ENCODE measurements around the gene PDZD2.
"Not testable (repeated sequence)": the region's sequence is repeated elsewhere in the genome, so short reads cannot be mapped to it uniquely, and the experiment has no call there.

Gene PDZD2

DNA sequence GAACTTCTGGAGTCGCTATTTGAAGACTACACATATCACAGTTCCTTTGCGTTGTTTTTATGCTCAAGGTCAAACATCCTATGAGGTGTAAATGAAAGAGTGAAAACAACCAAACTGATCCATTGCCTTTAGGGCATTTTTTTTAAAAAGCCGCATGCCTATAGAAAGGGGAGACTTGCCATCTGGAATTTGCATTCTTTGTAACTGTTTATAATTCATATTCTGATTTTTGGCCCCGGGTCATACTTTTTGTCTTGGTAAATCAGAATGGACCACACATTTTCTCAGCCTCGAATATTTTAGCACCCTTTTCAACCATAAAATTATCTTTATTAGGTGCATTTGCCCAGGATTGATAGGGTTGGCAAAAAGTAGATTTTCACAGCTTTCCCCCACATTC lies 347.2 kb downstream of the PDZD2 start:
- DNase-seq, result no peak

DNA sequence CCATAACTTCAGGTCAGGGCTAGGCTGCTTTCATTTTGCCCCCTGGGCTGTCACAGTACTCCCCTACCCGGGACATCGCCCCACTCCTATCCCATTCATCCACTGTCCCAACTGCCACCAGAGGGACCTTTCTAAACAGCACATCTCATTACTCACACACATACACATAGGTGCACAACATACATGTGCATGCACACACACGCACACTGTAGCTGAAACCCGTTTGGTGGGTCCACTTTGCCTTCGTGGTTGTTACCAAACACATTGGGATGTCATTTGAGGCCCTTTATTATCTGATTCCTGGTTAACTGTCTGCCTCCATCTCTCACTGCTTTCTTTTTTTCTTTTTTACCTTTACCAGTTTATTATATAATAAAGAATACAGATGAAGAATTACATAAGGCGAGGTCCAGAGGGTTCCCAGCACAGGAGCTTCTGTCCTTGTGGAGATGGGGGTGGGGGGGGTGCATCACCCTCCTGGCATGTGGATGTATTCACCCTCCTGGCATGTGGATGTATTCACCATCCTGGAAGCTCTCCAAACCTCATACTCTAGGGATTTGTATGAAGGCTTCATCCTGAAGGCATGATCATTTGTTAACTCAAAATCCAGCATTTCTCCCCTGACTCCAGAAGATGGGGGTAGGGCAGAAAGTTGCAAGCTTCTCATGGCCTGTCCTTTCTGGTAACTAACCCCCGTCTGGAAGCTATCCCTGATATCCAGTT lies 349.2 kb downstream of the PDZD2 start:
- no peak for DNase-seq

DNA sequence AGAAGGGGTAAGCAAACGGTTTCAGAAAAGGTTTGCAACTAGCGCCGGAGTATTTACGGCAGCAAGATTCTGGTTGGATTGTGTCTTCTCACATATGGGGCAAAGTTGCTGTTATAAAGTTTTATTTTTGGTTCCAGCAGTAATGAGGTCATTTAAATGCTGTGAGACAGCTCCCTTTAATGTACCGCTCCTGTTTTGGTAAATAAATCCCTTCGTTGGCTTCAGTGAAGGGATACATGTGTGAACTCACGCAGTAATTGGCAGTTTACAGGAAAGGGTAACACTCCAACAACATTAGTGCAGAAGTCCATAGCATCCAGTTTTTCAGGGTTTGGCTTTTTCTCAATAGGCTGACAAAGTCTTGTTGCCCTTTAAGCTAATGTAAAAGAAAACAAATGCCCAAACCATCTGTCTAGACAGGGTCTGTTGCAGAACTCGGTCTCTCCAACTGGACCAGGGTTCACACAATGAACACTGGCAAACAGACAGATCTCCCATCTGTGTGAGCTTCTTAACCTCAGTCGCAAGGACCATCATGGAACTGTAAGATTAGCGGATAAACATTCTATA lies 351.2 kb downstream of the PDZD2 start:
- DNase-seq, result no peak

DNA sequence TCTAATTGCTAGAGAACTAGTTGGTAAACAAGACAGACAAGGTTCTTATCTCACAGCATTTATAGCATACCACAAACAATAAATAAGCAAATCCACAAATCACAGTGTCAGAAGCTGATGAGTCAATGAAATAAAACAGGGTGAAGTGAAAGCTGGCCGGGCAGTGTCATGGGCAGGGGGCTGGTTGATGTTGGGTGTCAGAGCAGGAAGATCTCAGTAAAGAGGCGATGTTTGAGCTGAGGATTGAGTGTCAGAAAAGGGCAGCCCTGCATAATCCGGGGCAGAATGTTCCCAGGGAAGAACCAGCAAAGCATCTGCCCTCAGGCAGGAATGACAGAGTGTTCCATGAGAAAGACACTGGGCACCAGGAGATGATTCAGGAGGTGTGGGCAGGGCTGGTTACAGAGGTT lies 351.8 kb downstream of the PDZD2 start:
- DNase-seq, result no peak

DNA sequence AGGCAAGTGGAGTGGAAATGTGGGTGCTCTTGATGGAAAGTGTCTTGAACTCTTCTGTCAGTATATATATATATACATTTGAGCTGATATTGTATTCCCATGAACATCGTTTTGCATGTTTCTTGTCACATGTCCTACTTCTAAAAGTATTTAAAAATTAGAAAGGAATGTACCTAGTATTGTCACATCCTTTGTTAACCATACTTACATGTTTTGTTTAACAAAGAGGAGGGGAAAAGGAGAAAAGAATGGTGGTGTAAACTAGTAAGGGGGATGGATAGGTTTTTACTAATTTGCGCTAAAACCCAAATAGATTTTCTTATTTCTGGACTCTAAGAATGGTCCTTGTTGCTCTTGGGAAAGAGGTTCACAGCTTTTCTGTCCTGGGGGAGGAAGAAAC lies 353.4 kb downstream of the PDZD2 start:
- no peak for DNase-seq

DNA sequence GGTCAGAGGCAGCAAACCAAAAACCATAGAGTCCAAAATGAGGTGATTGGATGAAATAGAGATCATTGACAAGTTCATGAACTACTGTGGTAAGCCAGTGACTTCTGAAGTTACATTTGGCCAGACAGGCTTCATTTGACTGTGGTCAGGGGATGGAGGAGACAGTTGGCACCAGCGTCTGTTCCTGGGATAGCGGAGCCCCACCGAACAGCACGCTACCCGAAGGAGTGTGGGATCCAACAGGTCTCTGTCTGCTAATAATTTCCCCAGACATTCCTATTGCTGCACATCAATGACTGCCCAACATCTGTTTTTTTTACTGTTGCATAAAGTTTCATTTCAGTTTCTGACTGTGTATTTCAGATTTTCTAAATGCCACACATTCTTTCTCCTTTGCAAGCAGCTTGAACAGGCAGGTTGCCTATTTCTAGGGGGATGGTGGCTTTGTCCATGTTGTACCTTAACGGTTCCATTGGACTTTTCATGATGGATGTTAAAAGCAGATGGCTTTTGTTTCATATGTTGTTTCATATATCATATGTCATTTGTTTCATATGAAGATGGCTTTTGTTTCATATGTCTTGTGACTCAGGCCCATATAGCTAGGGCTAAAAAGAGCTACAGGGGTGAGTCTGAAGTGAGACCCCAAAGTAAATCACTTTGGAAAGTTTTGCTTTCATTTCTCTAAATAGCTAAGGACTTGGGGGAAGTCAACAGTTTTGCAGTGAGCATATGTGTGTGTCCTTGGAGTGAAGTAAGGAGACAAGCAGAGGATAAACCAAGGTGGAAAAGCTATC lies 354.4 kb downstream of the PDZD2 start:
- no peak for DNase-seq

DNA sequence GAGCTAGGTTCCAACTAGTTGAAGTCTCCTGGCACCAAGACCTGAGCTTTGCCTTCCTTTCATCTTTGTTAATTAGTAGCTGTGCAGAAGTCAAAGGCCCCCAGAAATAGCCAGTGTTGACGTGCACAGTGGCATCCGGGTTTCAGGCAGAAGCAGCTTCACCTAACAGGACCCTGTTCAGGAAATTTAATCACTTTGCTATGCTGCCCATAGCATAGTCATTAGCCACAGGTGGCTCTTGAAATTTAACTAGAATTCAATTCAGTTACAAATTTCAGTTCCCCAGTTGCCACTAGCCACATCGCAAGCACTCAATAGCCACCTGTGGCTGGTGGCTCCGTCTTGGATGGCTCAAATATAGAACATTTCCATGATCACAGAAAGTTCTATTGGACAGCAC lies 356.1 kb downstream of the PDZD2 start:
- no peak for DNase-seq

DNA sequence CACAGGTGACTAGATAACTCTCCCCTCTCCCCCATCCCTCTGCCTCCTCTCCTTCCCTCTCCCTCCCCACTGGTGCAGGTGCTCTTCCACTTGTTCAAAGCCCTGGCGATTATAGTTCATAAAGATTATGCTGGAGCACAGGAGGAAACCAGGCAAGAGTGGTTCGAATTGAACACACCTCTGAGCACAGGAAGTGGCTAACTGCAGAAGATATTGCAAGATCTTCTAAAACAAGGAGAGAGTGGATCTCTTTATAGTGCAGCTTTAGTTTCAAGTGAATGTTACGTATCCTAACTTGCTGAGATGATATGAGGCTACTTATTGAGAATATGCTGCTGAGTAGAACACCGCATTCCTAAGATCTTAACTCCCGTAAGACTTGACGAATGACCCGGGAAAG lies 356.8 kb downstream of the PDZD2 start:
- DNase-seq, result no peak

DNA sequence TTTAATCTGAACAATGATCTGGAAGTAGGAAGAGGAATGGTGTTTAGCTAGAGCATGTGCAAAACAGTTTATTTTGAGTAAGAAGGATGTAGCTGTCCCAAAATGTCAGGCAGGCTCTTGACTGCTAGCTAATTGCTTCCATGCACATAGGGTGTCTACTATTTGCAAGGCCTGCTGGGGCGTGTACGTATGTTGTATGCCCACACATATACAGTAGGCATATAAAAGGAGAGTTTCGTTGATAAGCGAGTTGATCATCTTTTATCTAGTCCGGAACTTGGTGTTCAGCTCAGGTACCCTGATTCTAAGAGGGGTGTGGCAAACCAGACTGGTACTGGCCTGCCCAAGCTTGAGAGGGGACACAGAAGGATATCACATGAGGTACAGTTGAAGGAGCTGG lies 358.0 kb downstream of the PDZD2 start:
- DNase-seq, result no peak

DNA sequence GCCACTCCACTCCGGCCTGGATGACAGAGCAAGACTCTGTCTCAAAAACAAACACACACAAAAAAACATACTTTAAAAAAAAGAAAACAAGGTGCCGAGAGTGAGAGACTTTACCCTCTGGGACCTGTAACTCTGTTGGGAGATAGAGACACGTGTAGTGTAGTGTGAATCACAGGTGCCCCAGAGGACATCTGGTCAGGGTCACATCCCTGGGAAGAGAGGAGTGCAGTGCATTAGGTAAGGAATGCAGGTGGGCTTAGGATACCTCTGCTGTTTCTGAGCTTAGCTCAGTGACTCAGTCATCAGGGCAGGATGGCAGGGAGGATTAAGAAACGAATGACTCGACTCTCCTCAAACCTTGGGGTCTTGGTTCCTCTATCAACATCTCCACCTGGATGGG lies 360.5 kb downstream of the PDZD2 start:
- no peak for DNase-seq

DNA sequence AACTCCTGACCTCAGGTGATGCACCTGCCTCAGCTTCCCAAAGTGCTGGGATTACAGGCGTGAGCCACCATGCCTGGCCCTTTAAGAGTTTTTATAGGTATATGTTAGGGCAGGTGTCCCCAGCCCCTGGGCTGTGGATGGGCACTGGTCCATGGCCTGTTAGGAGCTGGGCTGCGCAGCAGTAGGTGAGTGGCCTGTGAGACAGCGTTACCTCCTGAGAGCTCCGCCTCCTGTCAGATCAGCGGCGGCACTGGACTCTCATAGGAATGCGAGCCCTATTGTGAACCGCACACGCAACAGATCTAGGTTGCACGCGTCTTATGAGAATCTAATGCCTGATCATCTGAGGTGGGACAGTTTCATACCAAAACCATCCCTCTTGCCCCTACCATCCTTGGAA lies 361.8 kb downstream of the PDZD2 start:
- DNase-seq, result no peak

DNA sequence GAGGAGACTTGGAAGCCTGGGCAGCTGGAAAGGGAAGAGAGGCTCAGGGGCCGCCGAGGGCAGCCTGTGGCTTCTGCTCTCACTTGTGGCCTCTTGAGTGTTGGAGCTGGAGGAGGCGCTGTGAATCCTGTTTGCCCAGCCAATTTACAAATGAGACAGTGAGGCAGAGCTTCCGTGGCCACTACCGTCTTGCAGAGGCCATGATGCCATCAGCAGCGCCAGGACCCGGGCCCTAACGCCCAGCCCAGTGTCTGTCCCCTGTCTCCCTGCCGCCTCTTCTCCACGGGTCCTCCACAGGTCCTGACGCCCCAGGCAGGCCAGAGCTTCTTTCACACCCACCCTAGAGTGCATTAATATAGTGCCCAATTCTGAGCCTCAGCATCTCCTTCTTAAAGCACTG lies 362.4 kb downstream of the PDZD2 start:
- DNase-seq, result no peak

DNA sequence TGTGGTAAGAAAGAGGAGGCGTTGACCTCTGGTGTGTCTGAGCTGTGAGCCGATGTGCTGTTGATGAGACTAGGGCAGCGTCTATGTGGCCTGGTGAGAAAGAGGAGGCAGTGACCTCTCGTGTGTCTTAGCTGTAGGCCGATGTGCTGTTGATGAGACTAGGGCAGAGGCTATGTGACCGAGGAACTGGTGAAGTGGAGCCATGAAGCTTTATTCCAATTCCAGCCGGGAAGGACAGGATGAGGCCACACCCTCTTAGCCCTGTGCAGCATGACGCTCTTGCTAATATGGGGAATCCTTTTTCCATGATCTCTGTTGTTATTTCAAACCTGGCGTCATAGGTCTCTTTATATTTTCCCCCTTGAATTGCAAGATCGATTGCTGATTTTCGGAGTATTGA lies 362.8 kb downstream of the PDZD2 start:
- DNase-seq, result no peak

DNA sequence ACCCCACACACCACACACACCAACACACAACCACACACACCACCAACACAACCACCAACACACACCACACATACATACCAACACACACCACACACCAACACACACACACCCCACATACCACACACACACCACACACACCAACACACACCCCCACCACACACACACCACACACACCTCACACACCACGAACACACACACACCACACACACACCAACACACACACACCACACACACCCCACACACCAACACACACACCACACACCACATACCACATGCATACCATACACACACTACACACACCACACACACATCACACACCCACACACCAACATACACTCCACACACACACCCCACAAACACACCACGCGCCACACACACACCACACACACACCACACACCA lies 363.8 kb downstream of the PDZD2 start:
- no peak for DNase-seq

DNA sequence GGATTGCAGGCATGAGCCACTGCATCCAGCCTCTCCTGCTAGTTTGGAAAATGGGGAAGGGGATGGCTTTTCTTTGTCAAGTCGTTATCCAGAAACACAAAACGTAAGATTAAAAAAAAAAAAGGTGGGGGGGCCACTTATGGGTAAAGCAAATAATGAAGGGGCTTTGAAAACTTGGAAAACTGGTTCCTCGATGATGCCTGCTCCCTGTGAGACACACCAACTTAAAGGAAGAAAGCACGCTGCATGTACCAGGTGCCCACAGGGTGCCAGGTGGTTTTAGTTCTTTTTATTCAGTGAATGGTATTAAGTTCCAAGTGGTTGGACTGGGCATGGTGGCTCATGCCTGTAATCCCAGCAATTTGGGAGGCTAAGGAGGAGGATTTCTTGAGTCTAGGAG lies 365.1 kb downstream of the PDZD2 start:
- DNase-seq, result no peak

DNA sequence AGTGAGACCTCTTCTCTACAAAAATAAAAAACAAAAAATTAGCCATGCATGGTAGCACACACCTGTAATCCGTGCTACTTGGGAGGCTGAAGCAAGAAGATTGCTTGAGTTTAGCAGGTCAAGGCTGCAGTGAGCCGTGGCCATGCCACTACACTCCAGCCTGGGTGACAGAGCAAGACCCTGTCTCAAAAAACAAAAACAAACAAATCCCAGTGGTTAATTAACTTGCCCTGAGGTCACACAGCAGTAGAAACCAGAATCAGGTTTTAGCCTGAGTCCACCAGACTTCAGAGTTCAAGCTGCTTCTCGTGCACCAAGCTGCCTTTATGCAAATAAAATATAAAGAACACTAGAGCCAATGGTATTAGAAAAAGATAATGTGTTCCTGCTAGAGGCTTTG lies 365.5 kb downstream of the PDZD2 start:
- DNase-seq, result no peak

DNA sequence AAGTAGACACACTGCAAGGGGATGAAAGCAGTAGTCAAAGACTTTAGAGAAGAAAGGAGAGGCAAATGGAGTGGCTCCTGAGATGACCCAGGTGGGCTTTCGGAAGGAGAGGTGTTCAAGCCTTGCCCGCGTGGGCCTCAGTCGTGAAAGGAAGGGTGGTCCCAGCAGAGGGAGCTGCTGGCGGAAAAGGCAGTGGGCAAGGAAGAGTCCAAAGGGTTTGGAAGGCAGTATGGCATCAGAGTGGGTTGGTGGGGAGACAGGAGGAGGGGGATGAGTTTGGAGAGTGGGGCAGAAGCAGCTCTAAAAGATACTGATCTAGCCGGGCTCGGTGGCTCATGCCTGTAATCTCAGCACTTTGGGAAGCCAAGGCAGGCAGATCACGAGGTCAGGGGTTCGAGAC lies 369.8 kb downstream of the PDZD2 start:
- no peak for DNase-seq

DNA sequence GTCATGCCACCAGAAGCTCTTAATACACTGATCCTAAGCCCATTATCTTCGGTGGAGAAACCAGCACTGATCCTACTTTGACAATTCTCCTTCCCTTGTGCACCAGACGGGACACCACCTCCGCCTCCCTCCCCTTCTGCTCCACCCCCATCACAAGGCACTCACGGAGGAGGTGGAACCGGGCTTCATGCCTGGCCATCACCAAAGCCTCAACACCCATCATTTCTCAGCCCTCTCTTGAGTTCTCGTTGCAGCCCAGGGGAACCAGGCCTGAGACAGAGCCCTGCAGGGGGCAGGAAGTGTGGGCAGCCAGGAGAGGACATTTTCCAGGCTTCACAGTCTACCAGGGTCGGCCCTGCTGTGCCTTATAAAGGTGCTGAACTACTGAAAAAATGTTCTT lies 374.7 kb downstream of the PDZD2 start:
- DNase-seq, result no peak

DNA sequence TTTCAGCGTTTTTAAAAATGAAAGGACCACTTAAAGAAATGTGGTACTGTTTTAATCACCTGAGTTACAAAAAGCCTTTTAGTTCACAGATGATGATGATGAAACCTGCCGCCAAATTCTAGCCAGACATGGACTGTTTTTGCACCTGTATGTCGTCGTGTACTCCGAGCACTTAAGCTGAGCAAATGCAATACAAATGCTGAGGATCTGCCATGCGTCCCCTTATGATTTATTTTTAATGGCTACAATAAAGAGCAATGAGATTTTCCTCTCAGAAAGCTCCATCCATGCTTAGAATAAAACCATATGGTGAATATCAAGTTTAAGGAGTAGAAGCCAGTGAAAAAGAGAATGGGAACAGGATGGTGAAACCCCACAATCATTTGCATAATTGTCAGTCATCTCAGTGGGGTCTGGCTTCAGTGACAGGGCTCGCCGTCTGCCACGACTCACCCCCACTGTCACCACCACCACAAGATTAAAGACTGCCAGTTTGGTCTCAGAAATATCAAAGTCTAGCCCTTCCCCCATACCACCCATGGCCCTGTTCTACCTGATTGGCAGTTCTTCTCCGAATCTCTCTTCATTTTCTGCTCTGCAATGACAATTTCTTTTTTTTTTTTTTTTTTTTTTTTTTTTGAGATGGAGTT lies 375.3 kb downstream of the PDZD2 start:
- no peak for DNase-seq

DNA sequence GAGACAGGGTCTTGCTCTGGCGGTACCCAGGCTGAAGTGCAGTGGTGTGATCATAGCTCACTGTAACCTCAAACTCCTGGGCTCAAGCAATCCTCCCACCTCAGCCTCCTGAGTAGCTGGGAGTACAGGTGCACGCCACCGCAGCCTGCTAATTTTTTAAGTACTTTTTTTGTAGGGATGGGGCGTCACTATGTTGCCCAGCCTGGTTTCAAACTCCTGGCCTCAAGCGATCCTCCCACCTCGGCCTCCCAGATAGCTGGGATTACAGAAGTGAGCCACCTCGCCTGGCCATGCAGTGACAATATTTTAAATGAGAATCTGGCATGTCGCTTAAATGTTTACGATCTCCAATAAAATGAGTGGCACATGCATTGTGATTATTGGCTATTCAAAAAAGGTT lies 376.3 kb downstream of the PDZD2 start:
- DNase-seq, result not testable (repeated sequence)

DNA sequence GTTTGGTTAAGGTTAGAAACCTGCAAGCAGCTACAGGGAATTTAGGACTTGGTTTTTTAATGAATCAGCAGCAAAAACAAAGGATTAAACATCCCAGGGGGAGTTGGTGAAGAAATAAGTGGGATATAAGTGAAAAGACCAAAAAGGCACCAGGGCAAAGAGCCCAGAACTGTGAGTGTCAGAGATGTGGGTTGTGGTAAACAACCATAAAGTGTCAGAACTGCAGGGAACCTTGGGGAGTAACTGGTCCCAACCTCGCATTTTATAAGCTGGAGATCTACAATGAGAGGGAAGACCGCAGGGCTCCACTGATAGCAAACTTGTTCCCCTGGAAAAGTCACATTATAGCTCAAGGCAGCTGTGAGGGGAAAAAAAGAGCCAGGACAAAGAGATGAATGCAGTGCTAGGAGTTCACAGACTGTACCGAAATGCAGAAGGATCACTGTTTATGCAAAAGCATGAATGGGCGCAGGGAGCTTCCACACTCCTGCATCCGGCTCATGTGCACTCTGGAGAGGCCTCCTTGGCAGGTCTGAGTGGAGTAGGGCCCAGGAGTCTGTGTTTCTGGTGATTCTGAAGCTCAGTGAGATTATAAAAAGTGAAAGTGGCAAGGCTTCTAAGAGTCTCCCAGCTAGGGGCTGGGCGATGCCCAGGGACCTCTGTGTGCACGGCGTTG lies 378.9 kb downstream of the PDZD2 start:
- no peak for DNase-seq

DNA sequence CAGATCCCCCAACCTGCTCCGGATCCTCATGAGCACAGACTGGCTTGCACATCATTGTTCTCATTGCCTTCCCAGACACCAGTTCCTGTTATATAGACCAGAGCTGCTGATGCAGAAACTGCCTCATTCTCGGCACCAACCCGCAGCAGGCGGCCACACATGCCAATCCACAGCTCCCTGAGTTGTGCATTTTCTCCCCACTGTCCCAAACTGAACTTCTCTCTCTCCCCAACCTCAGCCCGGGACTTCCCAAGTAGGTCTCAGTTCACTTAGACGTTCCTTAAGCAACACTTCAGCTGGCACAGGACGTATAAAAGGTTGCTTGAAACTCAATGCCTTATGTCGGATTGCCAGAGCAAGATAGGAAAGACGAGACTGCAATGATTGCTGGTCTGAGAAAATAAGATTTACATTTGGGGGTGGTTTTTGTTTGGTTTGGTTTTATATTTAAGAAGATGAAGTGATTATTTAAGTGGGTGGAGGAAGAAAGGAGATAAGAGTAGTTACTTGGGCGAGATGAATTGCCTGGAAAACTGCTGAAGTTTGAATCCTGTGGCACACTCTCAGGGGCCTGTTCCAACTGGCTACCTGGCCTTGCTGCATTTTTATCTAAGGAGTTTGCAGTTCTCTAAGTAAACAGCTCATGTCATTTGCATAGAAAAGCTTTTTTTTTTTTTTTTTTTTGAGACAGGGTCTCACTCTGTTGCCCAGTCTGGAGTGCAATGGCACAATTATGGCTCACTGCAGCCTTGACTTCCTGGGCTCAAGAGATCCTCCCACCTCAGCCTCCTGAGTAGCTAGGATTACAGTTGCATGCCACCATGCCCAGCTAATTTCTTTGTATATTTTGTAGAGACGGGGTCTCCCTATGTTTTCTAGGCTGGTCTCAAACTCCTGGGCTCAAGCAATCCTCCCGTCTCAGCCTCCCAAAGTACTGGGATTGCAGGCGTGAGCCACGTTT lies 379.8 kb downstream of the PDZD2 start:
- no peak for DNase-seq

Data from SHP77 (cell line).